NCI-H1417 treated with DMSO at 0.1 percent for 48 hours (cell line): ENCODE results near the gene ITGA6.

Experiments used
- DNase-seq: peaks from one replicate; lab custom pipeline; 2025; lab: John Stamatoyannopoulos, UW

ITGA6 gene

DNA sequence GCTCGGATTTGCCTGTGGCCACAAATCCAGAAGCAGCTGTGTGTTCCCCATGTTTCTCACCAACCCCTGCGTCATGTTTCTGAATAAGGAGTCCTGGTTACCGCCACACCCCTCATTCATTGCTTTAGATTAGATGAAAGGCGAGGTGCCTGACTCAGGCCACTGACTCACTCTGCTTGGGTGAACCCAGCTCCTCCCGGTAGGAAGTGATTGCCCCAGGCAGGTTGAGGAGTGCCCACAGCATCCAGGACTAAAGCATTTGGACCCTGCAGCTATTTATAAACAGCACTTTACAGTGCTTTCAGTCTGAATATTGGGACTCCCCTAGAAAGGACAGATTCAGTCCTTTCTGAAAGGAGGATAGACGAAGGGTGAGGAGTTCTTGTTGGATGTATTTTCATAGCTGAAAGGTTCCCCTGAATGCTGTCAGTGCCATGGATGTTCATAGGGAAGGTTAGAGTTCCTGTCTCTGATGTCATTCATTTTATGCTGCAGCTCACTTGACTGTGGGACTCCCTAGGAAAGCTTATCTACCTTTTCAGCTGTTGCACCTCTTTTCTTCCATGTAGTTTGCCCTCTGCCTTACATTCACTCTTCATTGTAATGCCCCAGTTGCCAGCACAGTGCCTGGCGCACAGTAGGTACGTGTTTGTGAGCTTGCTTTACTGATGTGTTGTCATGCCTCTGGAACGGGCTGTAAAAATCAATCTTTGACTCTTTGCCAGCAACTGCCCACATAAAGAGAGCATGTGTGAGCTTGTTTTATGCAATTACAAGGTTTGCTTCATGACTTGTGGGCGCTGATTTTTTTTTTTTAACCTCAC lies 14.9 kb downstream of the ITGA6 start:
- DNase-seq, result no peak

DNA sequence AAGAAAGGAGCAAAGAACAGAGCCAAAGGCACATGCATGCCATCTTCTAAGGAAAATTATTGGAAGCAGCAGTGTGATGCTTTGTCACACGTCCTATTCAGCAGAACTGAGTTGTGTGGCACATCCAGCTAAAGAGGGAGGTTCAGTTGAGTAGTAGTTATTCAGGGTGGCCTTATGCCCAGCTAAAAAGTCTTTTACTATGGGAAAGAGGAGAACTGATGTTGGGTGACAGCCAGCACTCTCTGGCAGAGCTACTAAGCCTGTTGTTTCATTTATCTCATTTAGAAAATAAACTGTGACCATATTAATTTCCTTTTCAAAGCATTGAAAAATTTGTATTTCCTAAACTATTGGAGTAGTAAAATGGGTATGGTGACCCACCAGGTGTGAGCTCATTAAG lies 18.5 kb downstream of the ITGA6 start:
- DNase-seq, result no peak

DNA sequence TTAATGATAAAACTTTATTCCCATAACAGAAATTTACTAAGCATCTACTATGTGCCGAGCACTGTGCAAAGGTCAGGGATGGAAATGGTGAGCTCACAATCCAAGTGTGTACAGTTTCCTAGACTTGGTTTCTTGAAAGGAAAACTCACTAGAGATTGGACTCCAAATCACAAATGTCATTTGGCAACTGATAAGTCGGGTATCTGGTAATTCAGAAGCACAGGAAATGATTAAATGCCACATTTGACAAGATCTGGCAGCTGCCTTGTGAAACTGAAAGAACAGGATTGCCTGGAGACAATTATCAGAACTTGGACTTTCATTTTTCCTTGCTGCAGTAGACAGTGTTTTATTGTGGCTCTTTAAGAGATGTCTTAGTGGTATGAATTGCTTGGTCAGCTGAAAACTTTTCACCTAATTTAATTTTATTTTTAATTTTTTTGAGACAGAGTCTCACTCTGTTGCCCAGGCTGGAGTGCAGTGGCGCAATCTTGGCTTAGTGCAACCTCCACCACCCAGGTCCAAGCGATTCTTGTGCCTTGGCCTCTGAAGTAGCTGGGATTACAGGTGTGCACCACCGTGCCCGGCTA lies 19.2 kb downstream of the ITGA6 start:
- DNase-seq, result no peak

DNA sequence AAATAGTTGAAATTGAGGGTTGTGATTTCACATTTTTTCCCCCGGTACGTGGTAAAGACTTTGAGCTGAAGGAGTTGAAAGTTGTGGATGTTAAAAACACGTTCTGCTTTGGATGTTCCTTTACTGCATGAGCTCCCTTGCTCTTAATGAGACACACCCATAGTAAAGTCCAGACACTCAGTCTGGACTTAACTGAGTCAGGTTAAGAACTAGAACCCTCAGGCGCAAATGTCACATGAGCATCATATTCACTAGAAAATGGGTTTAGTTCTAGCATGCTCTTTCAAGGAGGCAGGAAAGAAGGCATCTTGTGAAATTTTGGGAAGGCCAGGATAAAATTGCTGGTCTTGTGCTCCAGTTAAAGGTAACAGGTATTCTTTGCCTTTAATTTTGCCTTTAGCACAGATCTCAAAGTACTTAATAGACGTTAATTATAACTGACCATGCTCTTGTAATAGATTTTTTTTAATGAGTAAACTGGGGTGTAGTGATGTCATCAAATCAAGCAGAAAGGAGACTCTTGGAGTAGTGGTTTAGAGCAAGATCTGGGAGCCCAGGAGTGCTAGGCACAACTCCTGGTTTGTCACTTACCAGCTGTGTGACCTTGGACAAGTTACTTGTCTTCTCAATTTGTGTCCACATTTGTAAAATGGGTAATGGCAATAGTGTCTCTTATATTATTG lies 20.6 kb downstream of the ITGA6 start:
- DNase-seq, result no peak

DNA sequence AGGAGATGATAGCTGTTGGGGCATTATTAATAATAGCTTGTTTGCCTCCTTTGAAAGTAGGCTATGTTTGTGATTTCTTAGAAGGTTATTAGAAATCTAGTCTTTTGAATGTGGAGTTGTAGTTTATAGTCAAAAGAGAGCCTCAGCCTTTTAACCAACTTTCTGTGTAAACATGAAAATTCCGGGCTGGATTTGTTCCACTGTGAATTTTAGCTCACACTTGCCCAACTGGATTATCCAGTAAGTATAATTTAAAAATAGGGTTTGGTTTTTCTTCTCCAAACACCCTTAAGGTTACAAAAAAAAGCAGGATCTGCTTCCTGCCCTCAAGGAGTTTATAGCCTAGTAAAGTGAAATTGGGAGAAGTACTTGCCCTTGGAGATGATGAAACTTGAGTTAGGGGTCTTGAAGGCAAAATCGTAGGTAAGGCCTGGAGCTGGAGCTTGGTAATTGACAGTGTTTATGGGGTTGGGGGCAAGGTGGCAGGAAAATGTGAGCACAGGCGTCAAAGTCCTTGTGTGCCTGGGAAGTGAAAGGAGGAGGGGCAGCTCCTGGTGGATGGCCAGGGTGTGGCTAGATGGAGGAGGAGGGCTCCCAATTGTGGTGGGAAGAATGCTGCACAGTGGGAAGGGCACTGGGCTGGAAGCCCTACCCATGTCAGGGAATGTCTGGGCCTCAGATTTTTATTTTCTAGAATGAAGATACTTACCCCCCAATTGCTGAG lies 21.3 kb downstream of the ITGA6 start:
- DNase-seq, result no peak

DNA sequence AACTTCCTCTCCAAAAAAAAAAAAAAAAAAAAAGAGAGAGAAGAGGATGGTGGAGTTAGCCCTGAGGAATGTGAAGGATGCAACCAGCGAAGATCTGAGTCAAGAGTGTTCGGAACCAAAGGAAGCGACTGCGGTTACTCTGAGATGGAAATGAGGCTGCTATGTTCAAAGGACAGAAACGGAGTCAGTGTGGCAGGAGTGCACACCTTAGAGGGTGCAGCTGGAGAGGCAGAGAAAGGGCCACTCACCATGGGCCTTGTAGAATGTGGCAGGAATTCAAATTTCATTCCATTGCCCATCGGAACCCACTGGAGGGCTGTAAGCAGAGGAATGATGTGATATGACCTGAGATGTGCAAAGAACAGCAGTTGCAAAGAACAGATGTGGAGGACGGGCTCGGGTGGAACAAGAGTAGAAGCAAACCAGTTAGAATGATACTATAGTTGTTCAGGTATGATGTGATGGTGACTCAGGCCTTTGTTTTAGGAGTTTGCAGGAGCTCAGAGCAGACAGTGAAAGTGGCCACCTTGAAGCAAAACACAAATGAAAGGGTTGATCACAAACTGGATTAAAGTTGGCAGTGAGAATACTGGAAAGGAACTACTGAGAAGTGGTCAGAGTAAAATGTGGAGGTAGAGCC lies 22.6 kb downstream of the ITGA6 start:
- no peak for DNase-seq

DNA sequence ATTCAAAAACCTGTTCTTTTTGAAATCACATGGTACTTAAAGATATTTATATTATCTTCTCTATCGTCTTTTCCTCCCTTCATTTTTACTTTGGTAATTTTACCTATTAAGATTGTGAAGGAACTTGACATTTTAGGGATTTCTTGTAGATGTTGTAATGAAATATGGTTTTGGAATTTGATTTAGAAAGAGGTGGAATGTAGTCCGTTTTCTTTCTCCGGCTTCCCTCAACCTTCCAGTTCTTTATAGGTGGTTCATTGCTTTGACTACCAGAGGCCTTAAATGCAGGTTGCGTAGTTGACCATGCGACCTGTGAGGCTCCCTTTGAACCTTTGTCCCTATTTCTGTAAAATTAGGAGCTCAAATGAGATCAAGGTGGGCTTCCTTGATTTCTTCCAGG lies 24.5 kb downstream of the ITGA6 start:
- DNase-seq, result no peak

DNA sequence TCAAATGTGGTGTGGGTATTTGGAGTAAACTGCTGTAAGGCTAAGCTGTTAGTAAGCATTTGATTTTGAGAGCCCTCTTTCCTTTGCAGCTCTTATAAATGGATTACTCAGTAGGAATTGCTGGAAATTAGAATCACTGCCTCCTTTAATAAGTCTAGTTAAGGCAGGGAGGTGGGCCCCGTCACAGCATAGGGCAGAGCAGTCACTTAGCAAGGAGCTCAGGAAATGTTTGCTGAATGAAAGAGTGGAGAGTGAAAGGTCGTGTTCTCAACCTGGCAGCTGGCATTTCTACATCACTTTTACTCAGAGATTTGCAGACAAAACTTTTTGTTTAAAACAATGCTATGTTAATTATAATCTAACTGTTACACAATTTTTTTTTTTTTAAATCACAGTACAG lies 25.5 kb downstream of the ITGA6 start:
- no peak for DNase-seq

DNA sequence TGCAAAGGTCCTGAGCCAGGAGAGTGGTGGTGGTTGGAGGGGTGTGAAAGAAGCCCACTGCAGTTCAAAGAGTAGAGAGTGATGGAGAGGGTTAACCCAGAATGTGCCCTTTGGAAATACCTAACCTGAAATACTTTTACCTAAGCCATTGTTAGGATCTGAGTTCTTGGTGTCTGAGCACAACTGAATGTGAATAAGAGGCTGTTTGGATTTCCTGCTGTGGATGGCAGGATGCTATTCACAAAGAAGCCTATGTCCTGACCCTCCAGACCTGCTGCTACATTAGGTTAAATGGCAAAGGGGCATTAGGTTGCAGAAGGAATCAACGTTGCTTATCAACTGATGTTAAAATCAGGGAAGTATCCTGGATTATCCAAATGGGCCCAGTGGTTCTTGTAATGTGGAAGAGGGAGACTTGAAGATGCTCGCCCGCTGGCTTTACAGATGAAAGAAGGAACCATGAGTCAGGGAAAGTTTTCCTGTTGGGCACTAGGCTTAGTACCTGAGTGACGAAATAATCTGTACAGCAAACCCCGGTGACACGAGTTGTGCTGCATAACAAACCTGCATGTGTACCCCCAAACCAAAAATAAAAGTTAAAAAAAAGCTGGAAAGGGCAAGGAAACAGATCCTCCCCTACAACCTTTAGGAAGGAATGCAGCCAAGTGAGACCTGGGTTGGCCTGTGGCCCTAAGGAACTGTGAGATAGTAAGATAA lies 27.2 kb downstream of the ITGA6 start:
- no peak for DNase-seq

DNA sequence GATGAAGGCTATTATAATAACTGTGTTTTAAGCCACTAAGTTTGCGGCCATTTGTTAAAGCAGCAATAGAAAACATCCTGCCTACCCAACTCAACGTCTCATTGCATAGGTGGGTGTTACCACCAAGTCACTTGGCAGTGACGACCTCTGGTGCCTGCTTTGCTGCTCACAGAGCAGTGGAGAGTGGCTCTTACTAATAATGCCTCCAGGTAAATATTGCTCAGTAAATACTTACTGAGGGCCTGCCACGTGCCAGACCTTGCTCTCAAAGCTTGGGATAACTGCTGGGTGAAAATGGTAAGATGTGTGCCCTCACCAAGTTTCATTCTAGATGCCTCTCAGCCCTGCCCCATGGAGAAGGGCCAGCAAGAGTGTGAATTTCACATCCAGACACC lies 27.7 kb downstream of the ITGA6 start:
- no peak for DNase-seq

- no peak for DNase-seq
Measured at GRCh38 chr2:172456002-172456401, 28.6 kb downstream of the ITGA6 start.

- DNase-seq, result no peak
Measured at GRCh38 chr2:172457536-172457935, 30.1 kb downstream of the ITGA6 start.

GRCh38 chr2:172458561-172459124 lies 31.3 kb downstream of the ITGA6 start:
- no peak for DNase-seq

GRCh38 chr2:172460780-172461201 lies 33.4 kb downstream of the ITGA6 start:
- DNase-seq, result no peak

- no peak for DNase-seq
Measured at GRCh38 chr2:172461591-172462372, 34.4 kb downstream of the ITGA6 start.

DNA sequence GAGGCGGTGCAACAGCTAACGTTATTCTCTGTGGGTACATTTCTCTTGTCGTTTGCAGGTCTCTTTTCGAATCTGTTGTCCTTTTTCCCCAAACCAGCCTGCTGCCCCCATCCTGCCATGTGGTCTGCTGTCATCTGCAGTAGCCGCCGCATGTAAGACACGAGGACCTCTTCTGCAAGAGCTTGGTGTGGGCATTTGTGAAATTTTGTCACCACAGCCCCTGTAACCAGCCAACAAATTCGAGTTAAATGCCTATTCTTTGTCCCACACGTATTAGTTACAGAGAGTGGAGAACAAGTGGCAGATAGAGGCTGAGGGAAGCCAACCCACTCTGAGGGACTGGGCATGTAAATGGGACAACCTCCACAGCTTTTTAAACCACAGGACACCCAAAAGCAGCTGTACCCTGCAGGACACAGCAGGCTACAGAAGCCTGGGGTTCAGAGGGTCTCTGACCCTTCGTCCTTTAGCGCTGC lies 35.0 kb downstream of the ITGA6 start:
- no peak for DNase-seq

DNA sequence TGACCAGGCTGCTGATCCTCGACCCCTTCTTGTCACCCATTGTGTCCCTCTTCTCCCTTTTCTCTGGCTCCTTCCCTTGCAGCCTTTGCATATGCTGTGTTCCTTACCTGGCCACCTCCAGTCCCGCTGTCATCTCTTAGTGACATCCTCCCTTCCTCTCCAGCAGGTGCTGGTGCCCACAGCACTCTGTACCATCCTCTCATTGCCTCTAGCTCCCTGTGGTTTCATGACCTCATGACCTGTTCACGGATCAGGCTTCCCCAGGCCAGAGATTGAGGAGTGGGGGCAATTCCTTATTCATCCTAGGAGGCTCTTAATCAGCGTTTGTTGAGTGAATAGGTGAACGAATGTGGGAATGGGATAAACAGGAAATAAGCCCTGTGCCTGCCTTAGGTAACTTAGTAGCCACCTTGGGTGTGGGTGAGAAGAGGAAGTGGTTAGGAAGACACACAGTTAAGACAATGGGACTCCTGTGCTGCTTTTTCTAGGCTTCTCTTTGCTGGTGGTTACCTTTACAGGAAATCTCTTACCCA lies 35.5 kb downstream of the ITGA6 start:
- no peak for DNase-seq

GRCh38 chr2:172464400-172465129 lies 37.2 kb downstream of the ITGA6 start:
- DNase-seq, result no peak
